GM23338 (cell line): ENCODE results near the gene P2RX7. TPM values are rescaled to one million over a fixed set of nuclear protein-coding genes. Genes with fewer than 3 reads are reported as not detected.

ENCODE experiments used
- ATAC-seq: fragments of 200-7000 bp; cut with Tn5 transposase; 3 replicates; pipeline ENCODE4 v1.9.1; 2020
- DNase-seq: peaks from one replicate; pipeline ENCODE4 v3.0.0-alpha.2; 2015; ENCODE audit warnings: low spot score
- H2AFZ ChIP-seq: fragments of 200-600 bp; sonication (generic); 2 replicates; pipeline ENCODE4 v1.8.0; 2016; ENCODE audit warnings: antibody characterized with exemption, mild to moderate bottlenecking, moderate library complexity
- H3F3A ChIP-seq: fragments of 200-600 bp; sonication (generic); replicated peaks from 2 replicates; pipeline ENCODE4 v1.8.0; 2017; ENCODE audit warnings: antibody characterized with exemption, mixed run types, low read depth
- H3K27ac ChIP-seq: fragments of 200-600 bp; sonication (generic); 2 replicates; pipeline ENCODE4 v1.6.1; 2016; ENCODE audit warnings: low read depth
- H3K27me3 ChIP-seq: fragments of 200-600 bp; sonication (generic); 2 replicates; pipeline ENCODE4 v1.8.0; 2016; ENCODE audit warnings: mild to moderate bottlenecking, mixed run types, moderate library complexity; ENCODE audit not compliant: insufficient read depth
- H3K36me3 ChIP-seq: fragments of 200-600 bp; sonication (generic); 2 replicates; pipeline ENCODE4 v1.8.0; 2016; ENCODE audit warnings: mild to moderate bottlenecking; ENCODE audit not compliant: insufficient read depth
- H3K4me1 ChIP-seq: fragments of 200-600 bp; sonication (generic); 2 replicates; pipeline ENCODE4 v1.8.0; 2016; ENCODE audit warnings: mild to moderate bottlenecking, moderate library complexity; ENCODE audit not compliant: insufficient read depth
- H3K4me2 ChIP-seq: fragments of 200-600 bp; sonication (generic); 2 replicates; pipeline ENCODE4 v1.7.1; 2017; ENCODE audit warnings: mixed run types
- H3K4me3 ChIP-seq: fragments of 200-600 bp; sonication (generic); 2 replicates; pipeline ENCODE4 v1.6.1; 2016; ENCODE audit warnings: mixed run types
- H3K79me2 ChIP-seq: fragments of 200-600 bp; sonication (generic); replicated peaks from 2 replicates; pipeline ENCODE4 v1.8.0; 2017; ENCODE audit warnings: mild to moderate bottlenecking; ENCODE audit not compliant: insufficient read depth
- H3K9me2 ChIP-seq: fragments of 200-600 bp; sonication (generic); 2 replicates; pipeline ENCODE4 v1.8.0; 2017; ENCODE audit not compliant: insufficient read depth
- H4K20me1 ChIP-seq: fragments of 200-600 bp; sonication (generic); replicated peaks from 2 replicates; pipeline ENCODE4 v1.8.0; 2017; ENCODE audit warnings: mild to moderate bottlenecking; ENCODE audit not compliant: insufficient read depth
- H3K27ac Mint-ChIP-seq: 2 replicates; pipeline ENCODE4 v1.8.0; 2020; ENCODE audit warnings: inconsistent platforms, mild to moderate bottlenecking, moderate library complexity, mixed read lengths
- H3K27me3 Mint-ChIP-seq: 3 replicates; pipeline ENCODE4 v1.8.0; 2022; ENCODE audit warnings: low read depth, mild to moderate bottlenecking, moderate library complexity, mixed read lengths, inconsistent platforms; ENCODE audit not compliant: insufficient read depth, poor library complexity
- H3K36me3 Mint-ChIP-seq: 3 replicates; pipeline ENCODE4 v1.8.0; 2021; ENCODE audit warnings: low read depth, mild to moderate bottlenecking, inconsistent platforms, moderate library complexity, mixed read lengths
- H3K4me1 Mint-ChIP-seq: 3 replicates; pipeline ENCODE4 v1.8.0; 2020; ENCODE audit warnings: mild to moderate bottlenecking, inconsistent platforms, mixed read lengths
- H3K4me3 Mint-ChIP-seq: 3 replicates; pipeline ENCODE4 v1.8.0; 2021; ENCODE audit warnings: moderate library complexity, mild to moderate bottlenecking, inconsistent platforms, mixed read lengths
- H3K9me3 Mint-ChIP-seq: 3 replicates; pipeline ENCODE4 v1.8.0; 2020; ENCODE audit warnings: moderate library complexity, mild to moderate bottlenecking, inconsistent platforms, mixed read lengths
- CREB1 ChIP-seq: fragments of 250-450 bp; sonication (Bioruptor Pico); IDR thresholded peaks from 2 replicates; pipeline ENCODE4 v1.5.0; 2020; ENCODE audit warnings: low read depth, mild to moderate bottlenecking, moderate library complexity
- CTCF ChIP-seq, 2 experiments: fragments of 200-600 bp in 1 of 2; sonication (generic) in 1 of 2; conservative IDR thresholded peaks; 2 replicates each; pipeline versions ENCODE4 v1.5.1 to v1.6.1; 2016 to 2017; ENCODE audit warnings: antibody characterized with exemption in 2 of 2, low read depth in 2 of 2, mild to moderate bottlenecking in 2 of 2, moderate library complexity in 1 of 2
- ETS1 ChIP-seq: IDR thresholded peaks from 2 replicates; pipeline ENCODE4 v1.6.1; 2016; ENCODE audit warnings: antibody characterized with exemption
- JUNB ChIP-seq: IDR thresholded peaks from one replicate; pipeline ENCODE4 v1.6.1; 2016; ENCODE audit warnings: antibody characterized with exemption; ENCODE audit not compliant: unreplicated experiment
- NANOG ChIP-seq: IDR thresholded peaks from 2 replicates; pipeline ENCODE4 v1.6.1; 2016; ENCODE audit warnings: antibody characterized with exemption, borderline replicate concordance
- REST ChIP-seq: IDR thresholded peaks from one replicate; pipeline ENCODE4 v1.6.1; 2018; ENCODE audit warnings: antibody characterized with exemption; ENCODE audit not compliant: unreplicated experiment
- ZNF114 ChIP-seq: fragments of 250-450 bp; sonication (Bioruptor Pico); IDR thresholded peaks from 2 replicates; pipeline ENCODE4 v1.5.0; 2020; ENCODE audit warnings: mild to moderate bottlenecking, moderate library complexity
- ZNF331 ChIP-seq: fragments of 250-450 bp; sonication (Bioruptor Pico); IDR thresholded peaks from 2 replicates; pipeline ENCODE4 v1.5.0; 2020; ENCODE audit warnings: low read depth, mild to moderate bottlenecking, moderate library complexity
- polyA plus RNA-seq: library from polyadenylated mRNA; unstranded; fragments of >200 nt; fragmentation: Nextera tagmentation; extraction: Ambion mirVana; gene quantifications from 2 replicates; pipeline ENCODE4 v1.2.1, GENCODE V29; 2016
- total RNA-seq: library from RNA; depleted of rRNA; stranded (reverse); fragments of >200 nt; shearing (Covaris generic); gene quantifications from 2 replicates; pipeline ENCODE4 v1.2.3, GENCODE V29; 2014

P2RX7 gene
- total and polyA plus RNA-seq, 2 experiments from 2014 or later: 0.24 to 0.48 TPM

- no peak overlapping the region for H3K4me3 ChIP-seq
- Mint-ChIP-seq H3K27me3 (peaks cover 4% of the 10 kb centered on the region), H3K36me3 (no peaks in the 10 kb centered on the region), H3K27ac (no peak overlapping the region), H3K9me3 (peaks cover 6% of the 10 kb centered on the region; the same call in 2 of the 3 replicates), H3K4me1 (peaks cover 8% of the 10 kb centered on the region), H3K4me3 (no peak overlapping the region)
- no peaks in the 10 kb centered on the region for H3K4me1 ChIP-seq
- H3K9me2 ChIP-seq: no peaks in the 10 kb centered on the region
- H4K20me1 ChIP-seq: no peaks in the 10 kb centered on the region
- no peak overlapping the region for H3K4me2 ChIP-seq
- TF ChIP-seq JUNB (no peak), REST (no peak)
- ATAC-seq: no peak
- H3K79me2 ChIP-seq: no peaks in the 10 kb centered on the region
- H3K36me3 ChIP-seq: no peaks in the 10 kb centered on the region
- H3K27ac ChIP-seq: no peak overlapping the region
- no peak for DNase-seq
- no peak overlapping the region for H2AFZ ChIP-seq
- H3K27me3 ChIP-seq: no peaks in the 10 kb centered on the region
- no peaks in the 10 kb centered on the region for H3F3A ChIP-seq
Measured at GRCh38 chr12:121086781-121087295, 45.8 kb upstream of the P2RX7 start.

- TF ChIP-seq CTCF (conservative IDR thresholded peaks at IDR 0.05; ENCODE audit: low read depth in 2 of 2) (no peak), CREB1 (no peak), REST (no peak), ZNF331 (CRISPR knock-in tag) (no peak), JUNB (no peak), ETS1 (no peak), ZNF114 (CRISPR knock-in tag) (no peak), NANOG (no peak)
- Histone ChIP-seq H3K79me2 (no peaks in the 10 kb centered on the region), H3K36me3 (no peaks in the 10 kb centered on the region), H3K9me2 (no peaks in the 10 kb centered on the region), H3K4me3 (no peak overlapping the region), H3K27me3 (no peaks in the 10 kb centered on the region), H3K27ac (no peak overlapping the region), H4K20me1 (no peaks in the 10 kb centered on the region), H2AFZ (peak overlapping the region; percentile 32; the same call in 1 of the 2 replicates), H3F3A (no peaks in the 10 kb centered on the region), H3K4me1 (no peaks in the 10 kb centered on the region), H3K4me2 (no peak overlapping the region)
- Mint-ChIP-seq H3K9me3 (peaks cover 6% of the 10 kb centered on the region; the same call in 2 of the 3 replicates), H3K27ac (no peak overlapping the region), H3K27me3 (peaks cover 4% of the 10 kb centered on the region), H3K36me3 (no peaks in the 10 kb centered on the region), H3K4me1 (peaks cover 10% of the 10 kb centered on the region), H3K4me3 (no peak overlapping the region)
- ATAC-seq (no peak), DNase-seq (no peak)
Measured at GRCh38 chr12:121087467-121088194, 45.0 kb upstream of the P2RX7 start.
